Endothelial cell of umbilical vein (primary cell): ENCODE results near the gene GRK5. TPM values are rescaled to one million over a fixed set of nuclear protein-coding genes. Genes with fewer than 3 reads are reported as not detected.

Experiments
- BruUV-seq: library from RNA; stranded (reverse); fragments of 400-500 nt; replicated peaks from 2 replicates; lab custom pipeline; 2021; lab: Mats Ljungman, UMichigan
- CTCF ChIA-PET: fragments of 300-600, 350-600 bp; sonication (Branson Sonifier 250); formaldehyde crosslinking; loops from one replicate; lab custom pipeline; 2021; ENCODE audit warnings: antibody characterized with exemption, inconsistent platforms; lab: Charles Lee
- POLR2A ChIA-PET: fragments of 300-600, 350-600 bp; sonication (Branson Sonifier 250); formaldehyde crosslinking; loops from one replicate; lab custom pipeline; 2021; ENCODE audit warnings: antibody characterized with exemption, inconsistent platforms; lab: Charles Lee
- DNase-seq: peaks from one replicate; pipeline ENCODE4 v3.0.0-alpha.2; 2011; ENCODE audit warnings: low read depth, low spot score
- FAIRE-seq: peaks from 2 replicates; lab custom pipeline; 2011; peaks lifted over from hg19 to GRCh38; lab: Jason Lieb, UNC
- H2AFZ ChIP-seq: 2 replicates; pipeline ENCODE4 v1.6.0; 2012; ENCODE audit warnings: low read depth, low read length, control low read depth, inconsistent platforms
- H3K27ac ChIP-seq: 2 replicates; pipeline ENCODE4 v1.5.1; 2011; ENCODE audit warnings: low read depth, mild to moderate bottlenecking, control low read depth, low read length, moderate library complexity; ENCODE audit not compliant: insufficient read depth
- H3K27me3 ChIP-seq, 2 experiments: 2 replicates each; pipeline versions ENCODE4 v1.6.0 to v1.6.1; 2011; ENCODE audit warnings: low read length in 2 of 2, mixed read lengths in 1 of 2; ENCODE audit not compliant: control insufficient read depth in 2 of 2, insufficient read depth in 2 of 2
- H3K36me3 ChIP-seq, 2 experiments: 2 replicates in 1 of 2; 3 replicates in 1 of 2; pipeline ENCODE4 v1.5.1; 2011; ENCODE audit warnings: low read length in 2 of 2, mild to moderate bottlenecking in 1 of 2, moderate library complexity in 1 of 2; ENCODE audit not compliant: control insufficient read depth in 2 of 2, insufficient read depth in 2 of 2; ENCODE audit errors: extremely low read depth in 1 of 2
- H3K4me1 ChIP-seq: 3 replicates; pipeline ENCODE4 v1.5.1; 2011; ENCODE audit warnings: mild to moderate bottlenecking, low read length; ENCODE audit not compliant: control insufficient read depth, insufficient read depth; ENCODE audit errors: extremely low read depth
- H3K4me2 ChIP-seq: 2 replicates; pipeline ENCODE4 v1.6.1; 2011; ENCODE audit warnings: low read length, control low read depth, mixed read lengths; ENCODE audit not compliant: insufficient read depth
- H3K4me3 ChIP-seq, 3 experiments: fragments of 200-600 bp in 1 of 3; sonication (generic), shearing (Covaris generic) in 1 of 3; replicated peaks in 1 of 3; 2 replicates each; pipeline ENCODE4 v1.5.1; 2011 to 2016; ENCODE audit warnings: control low read depth in 3 of 3, low read length in 3 of 3, mild to moderate bottlenecking in 2 of 3, inconsistent platforms in 1 of 3, low read depth in 1 of 3, moderate library complexity in 1 of 3; ENCODE audit not compliant: insufficient read depth in 1 of 3
- H3K79me2 ChIP-seq: 2 replicates; pipeline ENCODE4 v1.6.0; 2012; ENCODE audit warnings: low read length, inconsistent platforms; ENCODE audit not compliant: control insufficient read depth, insufficient read depth
- H3K9ac ChIP-seq: replicated peaks from 2 replicates; pipeline ENCODE3; 2011; ENCODE audit warnings: low read length, control low read depth; ENCODE audit not compliant: insufficient read depth; ENCODE audit errors: extremely low read depth
- H3K9me1 ChIP-seq: replicated peaks from 3 replicates; pipeline ENCODE4 v1.6.0; 2011; ENCODE audit warnings: mild to moderate bottlenecking, low read length; ENCODE audit not compliant: control insufficient read depth, insufficient read depth; ENCODE audit errors: extremely low read depth
- H3K9me3 ChIP-seq: replicated peaks from 2 replicates; pipeline ENCODE4 v1.5.1; 2012; ENCODE audit warnings: low read length, inconsistent platforms; ENCODE audit not compliant: control insufficient read depth, insufficient read depth
- H4K20me1 ChIP-seq: replicated peaks from 2 replicates; pipeline ENCODE3; 2011; ENCODE audit warnings: mild to moderate bottlenecking, low read length; ENCODE audit not compliant: control insufficient read depth, insufficient read depth; ENCODE audit errors: extremely low read depth
- EZH2 ChIP-seq: IDR thresholded peaks from 2 replicates; pipeline ENCODE4 v1.6.1; 2012; ENCODE audit warnings: borderline replicate concordance, low read depth, mild to moderate bottlenecking, moderate library complexity, low read length, inconsistent platforms; ENCODE audit not compliant: severe bottlenecking
- GATA2 ChIP-seq: IDR thresholded peaks from 2 replicates; pipeline ENCODE4 v1.7.0; 2011; ENCODE audit warnings: low read depth, mild to moderate bottlenecking, moderate library complexity, mixed read lengths, low read length; ENCODE audit not compliant: insufficient read length, insufficient read depth
- JUN ChIP-seq: IDR thresholded peaks from 2 replicates; pipeline ENCODE4 v1.6.1; 2011; ENCODE audit warnings: borderline replicate concordance, low read depth; ENCODE audit not compliant: insufficient read length, insufficient read depth
- dilution Hi-C: fragments of 300-500 bp; cut with MboI; formaldehyde crosslinking; loops from one replicate; pipeline ENCODE4 v1.15.0; 2019; ENCODE audit warnings: low sequenced_read_pairs; ENCODE audit not compliant: extremely low pct_ligation_motif_present
- intact Hi-C: fragments of 100-400 bp; cut with micrococcal nuclease; formaldehyde crosslinking; loops from one replicate; pipeline ENCODE4 v1.10.0; 2022
- polyA plus RNA-seq, 4 experiments: library from polyadenylated mRNA; depleted of rRNA in 3 of 4; stranded (reverse) in 3 of 4; unstranded in 1 of 4; fragments of >200 nt; gene quantifications; 2 replicates each; pipeline versions ENCODE4 v1.2.1 to v1.2.3, GENCODE V29; 2011 to 2012; ENCODE audit warnings: missing spikeins in 1 of 4
- total RNA-seq: library from RNA; stranded (reverse); gene quantifications from 2 replicates; pipeline ENCODE4 v1.2.3, GENCODE V29; 2021
- TF ChIP-seq, protein P1 (sequence below), 2 donors: IDR thresholded peaks; 1 replicate in 1 of 2; 2 replicates in 1 of 2; pipeline ENCODE4 v1.5.1; 2011; ENCODE audit warnings: low read length in 2 of 2, mild to moderate bottlenecking in 2 of 2, moderate library complexity in 2 of 2, control low read depth in 1 of 2, inconsistent platforms in 1 of 2, low read depth in 1 of 2; ENCODE audit not compliant: insufficient read depth in 1 of 2; ENCODE audit errors: extremely low read depth in 1 of 2
- TF ChIP-seq, protein P2 (sequence below): IDR thresholded peaks from 2 replicates; pipeline ENCODE4 v1.6.1; 2011; ENCODE audit not compliant: insufficient read depth, insufficient read length

Gene GRK5
- total and polyA plus RNA-seq, 2 donors (not counting 3 experiments of a cell fraction or from before 2014, with no cell fraction given): 13.1 to 29.5 TPM

DNA sequence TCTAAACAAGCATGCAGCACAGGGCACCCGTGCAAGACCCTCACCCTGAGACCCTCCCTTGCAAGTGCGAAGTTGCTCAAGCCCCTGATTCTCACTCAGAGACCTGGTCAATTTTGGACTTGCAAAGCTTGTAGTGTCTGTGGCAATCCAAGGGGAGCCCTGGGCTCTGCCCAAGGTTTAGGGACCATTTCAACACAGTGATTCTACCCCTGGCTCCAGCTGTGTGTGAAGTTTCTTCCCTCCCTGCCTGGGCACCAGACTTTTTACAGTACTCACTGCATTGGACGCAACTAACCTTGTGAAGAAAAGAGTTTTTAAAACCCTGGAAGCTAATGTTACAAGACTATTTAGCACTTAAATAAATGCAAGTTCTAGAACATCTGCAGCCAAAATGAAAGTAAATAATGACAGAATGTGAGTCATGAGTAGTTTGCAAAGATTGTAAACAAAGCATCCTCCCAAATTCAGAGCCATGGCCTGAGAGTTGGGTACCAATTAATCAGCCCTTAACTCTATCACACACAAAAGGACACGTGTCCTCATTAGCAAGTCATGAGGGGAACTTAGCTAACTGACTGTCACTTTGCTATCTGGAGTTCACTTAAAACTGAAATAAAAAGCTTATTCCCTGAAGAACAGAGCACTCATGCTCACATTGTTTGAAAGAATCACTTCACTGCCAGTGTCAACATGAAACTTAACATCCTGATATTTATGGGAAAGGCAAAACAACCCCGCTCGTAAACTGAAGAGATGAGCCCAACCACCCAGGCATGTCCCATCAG, 287.1 kb downstream of the GRK5 start:
- ChIA-PET CTCF (interaction anchor here (1.0 to 2.4 kb wide), 5 partner anchors 14 to 295 kb away, joined by 4 to 7 read pairs (median 5); partner anchors contain the start of gene RGS10), POLR2A (no interaction called here)
- BruUV-seq: no TSS peak

More for the DNA sequence above, 287.1 kb downstream of the GRK5 start:
- DNase-seq (no peak), FAIRE-seq (no peak)
- Histone ChIP-seq H3K9me1 (no peaks in the 10 kb centered on the region), H3K79me2 (no peaks in the 10 kb centered on the region), H3K27ac (no peak overlapping the region), H2AFZ (no peak overlapping the region), H3K9me3 (no peaks in the 10 kb centered on the region), H4K20me1 (no peaks in the 10 kb centered on the region), H3K36me3 (no peaks in the 10 kb centered on the region), H3K4me1 (no peaks in the 10 kb centered on the region), H3K4me2 (no peak overlapping the region), H3K9ac (no peak overlapping the region), H3K4me3 (no peak overlapping the region), H3K27me3 (no peaks in the 10 kb centered on the region)
- intact Hi-C loops: loop anchor here (5.0 kb wide), 1 partner anchor 357 kb away; no protein-coding TSS in a partner anchor
- dilution Hi-C loops: no loop called here
- TF ChIP-seq, protein P1, sequence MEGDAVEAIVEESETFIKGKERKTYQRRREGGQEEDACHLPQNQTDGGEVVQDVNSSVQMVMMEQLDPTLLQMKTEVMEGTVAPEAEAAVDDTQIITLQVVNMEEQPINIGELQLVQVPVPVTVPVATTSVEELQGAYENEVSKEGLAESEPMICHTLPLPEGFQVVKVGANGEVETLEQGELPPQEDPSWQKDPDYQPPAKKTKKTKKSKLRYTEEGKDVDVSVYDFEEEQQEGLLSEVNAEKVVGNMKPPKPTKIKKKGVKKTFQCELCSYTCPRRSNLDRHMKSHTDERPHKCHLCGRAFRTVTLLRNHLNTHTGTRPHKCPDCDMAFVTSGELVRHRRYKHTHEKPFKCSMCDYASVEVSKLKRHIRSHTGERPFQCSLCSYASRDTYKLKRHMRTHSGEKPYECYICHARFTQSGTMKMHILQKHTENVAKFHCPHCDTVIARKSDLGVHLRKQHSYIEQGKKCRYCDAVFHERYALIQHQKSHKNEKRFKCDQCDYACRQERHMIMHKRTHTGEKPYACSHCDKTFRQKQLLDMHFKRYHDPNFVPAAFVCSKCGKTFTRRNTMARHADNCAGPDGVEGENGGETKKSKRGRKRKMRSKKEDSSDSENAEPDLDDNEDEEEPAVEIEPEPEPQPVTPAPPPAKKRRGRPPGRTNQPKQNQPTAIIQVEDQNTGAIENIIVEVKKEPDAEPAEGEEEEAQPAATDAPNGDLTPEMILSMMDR (IDR thresholded peaks at IDR 0.05; ENCODE audit: extremely low read depth in 1 of 2, insufficient read depth in 1 of 2, low read depth in 1 of 2, low read length in 2 of 2): no peak
- TF ChIP-seq EZH2 (no peak), GATA2 (no peak), JUN (no peak)
- TF ChIP-seq, protein P2, sequence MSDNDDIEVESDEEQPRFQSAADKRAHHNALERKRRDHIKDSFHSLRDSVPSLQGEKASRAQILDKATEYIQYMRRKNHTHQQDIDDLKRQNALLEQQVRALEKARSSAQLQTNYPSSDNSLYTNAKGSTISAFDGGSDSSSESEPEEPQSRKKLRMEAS: no peak
